Erythroblast (primary cell): ENCODE data around the gene ALKBH3.

Source experiments
- DNase-seq, 2 experiments: peaks; one replicate each; lab custom pipeline; 2025; lab: John Stamatoyannopoulos, UW
- GATA1 ChIP-seq: IDR thresholded peaks from 2 replicates; pipeline ENCODE4 v1.6.1; 2011; ENCODE audit warnings: low read depth, mild to moderate bottlenecking, control low read depth, low read length, moderate library complexity
- POLR2A ChIP-seq: IDR thresholded peaks from 2 replicates; pipeline ENCODE4 v1.6.1; 2011; ENCODE audit warnings: mild to moderate bottlenecking, low read length

The ALKBH3 gene

GRCh38 chr11:43922295-43922648 lies 41.6 kb downstream of the ALKBH3 start:
- TF ChIP-seq POLR2A: no peak
- TF ChIP-seq GATA1: no peak

GRCh38 chr11:43922744-43923405 lies 42.2 kb downstream of the ALKBH3 start:
- TF ChIP-seq GATA1: no peak
- no peak for TF ChIP-seq POLR2A
- DNase-seq: no peak

More at GRCh38 chr11:43922295-43922648, 41.6 kb downstream of the ALKBH3 start:
- DNase-seq: no peak

DNA sequence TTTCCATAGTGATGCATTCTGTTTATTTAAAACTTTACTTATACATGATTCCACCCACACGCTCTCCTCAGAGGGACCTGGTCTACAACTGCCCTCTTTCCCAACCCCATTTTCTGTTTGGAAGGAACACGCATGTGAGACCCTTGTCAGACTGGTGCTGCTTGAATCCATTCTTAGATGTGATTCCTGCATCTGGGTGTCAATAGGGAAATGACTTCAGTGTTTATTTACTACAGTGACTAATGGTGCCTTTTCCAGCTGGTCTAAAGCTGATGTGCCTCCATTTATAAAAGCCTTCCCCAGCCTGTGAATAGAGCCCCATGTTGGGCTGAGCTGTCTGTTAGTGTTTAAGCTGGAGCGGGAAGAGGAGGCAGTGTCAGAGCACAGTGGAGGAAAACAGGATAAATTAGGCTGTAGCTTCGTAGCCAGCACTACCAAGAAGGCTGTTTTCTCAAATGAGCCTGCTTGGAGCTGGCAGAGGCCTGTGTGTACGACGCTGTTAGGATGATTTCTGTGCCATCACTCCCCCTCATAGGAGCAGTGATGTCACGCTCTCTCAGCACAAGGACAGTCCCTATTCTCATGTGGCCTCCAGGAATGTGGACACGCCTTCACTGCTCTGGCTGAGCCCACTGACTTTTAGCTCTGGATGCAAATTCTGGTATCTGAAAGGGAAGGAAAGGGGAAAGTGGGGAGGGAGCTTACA lies 42.9 kb downstream of the ALKBH3 start:
- no peak for DNase-seq
- no peak for TF ChIP-seq GATA1
- no peak for TF ChIP-seq POLR2A

DNA sequence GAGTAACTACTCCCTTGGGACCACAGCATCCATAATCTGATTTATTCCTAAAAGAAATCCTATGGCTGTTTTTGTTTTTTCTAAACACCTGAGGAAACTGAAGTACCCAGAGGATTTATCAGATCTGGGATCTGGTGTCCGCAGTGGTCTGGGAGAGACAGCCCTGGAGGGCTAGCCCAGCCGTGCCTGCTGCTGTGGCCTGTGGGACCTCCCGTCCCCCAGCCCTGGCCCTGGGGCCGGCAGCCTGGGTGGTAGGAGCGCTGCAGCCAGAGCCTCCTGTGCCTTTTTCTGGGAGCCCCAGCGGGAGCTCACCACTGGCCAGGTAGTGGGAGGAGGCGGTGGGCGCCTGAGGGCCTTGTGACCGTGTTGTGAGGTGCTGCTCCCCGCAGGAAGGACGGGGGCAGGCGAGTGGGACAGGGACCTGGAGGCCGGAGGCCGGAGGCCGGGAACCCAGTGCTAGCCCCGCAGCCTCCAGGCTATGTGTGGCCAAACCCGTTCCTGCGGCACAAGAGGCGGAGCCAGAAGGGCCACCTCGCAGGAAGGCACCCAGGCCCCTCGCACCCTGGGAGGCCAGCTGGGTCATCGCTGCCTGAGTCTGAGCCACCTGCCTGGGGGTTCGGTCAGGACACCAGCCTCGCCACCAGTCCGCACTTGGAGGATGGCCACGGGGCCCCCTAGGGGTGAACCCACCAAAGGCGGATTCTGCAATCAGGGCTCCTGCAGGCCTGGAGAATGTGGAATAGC lies 43.7 kb downstream of the ALKBH3 start:
- DNase-seq: no peak
- TF ChIP-seq POLR2A (no peak), GATA1 (no peak)

DNA sequence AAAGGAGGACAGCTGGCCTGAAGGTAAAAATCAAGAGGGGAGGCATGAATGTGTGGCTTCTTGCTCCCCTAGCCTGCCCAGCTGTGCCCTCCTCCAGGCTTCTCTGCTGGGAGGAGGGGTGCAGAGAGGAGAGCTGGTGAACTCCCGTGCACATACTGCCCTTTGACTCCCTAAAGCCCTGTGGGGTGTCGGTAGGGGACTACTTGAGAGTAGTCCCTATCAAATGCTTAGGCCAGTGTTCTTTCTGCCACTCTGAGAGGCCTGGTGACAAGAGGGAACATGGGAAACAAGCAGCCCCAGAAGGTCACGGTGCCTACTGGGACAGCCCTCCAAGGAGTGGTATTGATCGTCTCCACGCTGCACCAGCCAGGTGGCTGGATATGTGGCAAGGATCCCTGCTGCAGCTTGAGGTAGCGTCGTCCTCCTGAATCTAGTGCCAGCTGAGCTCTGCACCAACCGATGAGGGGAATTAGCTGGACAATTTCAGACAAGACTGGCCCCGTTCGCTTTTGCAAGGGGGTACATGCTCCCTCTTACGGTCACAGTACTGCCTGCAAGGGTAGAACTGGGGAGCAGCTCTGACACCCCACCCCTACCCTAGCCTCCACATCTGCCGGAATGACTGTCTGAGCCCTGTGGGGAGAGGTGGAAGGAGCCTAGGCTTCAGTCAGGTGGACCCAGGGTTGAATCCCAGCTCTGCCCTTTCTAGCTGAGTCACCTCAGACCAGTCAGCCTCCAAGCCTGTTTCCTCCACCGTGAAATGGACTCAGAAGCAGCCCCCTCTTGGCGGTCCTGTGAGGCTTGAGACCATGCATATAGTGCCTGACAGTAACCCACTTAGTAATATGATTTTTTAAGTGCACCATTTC lies 44.7 kb downstream of the ALKBH3 start:
- TF ChIP-seq POLR2A: no peak
- no peak for TF ChIP-seq GATA1

DNA sequence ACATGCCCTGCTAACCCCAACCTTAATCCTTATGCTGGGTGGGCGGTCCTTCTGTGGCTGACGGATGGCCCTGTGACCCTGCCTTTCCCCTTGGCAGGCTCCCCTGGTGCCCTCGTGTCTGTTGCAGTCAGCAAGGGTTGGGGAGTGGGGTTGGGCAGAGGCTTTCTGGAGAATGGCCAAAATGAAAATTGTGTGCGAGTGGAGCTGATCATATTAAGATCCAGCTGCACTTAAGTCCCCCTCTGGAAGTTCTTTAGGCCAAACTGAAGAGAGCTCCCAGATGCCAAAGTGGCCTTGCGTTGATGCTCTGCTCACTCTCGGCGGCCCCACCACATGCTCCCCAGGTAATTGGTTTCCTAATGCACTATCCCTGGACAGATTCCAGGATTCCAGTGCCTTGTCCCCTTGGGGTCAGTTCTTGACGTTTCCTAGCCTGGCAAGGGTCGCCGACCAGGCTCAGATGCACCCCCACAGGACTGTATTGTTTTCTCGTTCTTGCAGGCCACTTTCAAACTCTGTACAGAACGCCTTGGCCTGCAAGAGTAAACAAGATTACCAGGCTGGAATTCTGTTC lies 45.4 kb downstream of the ALKBH3 start:
- TF ChIP-seq POLR2A (no peak), GATA1 (no peak)

More for the DNA sequence above, 44.7 kb downstream of the ALKBH3 start:
- no peak for DNase-seq

GRCh38 chr11:43927070-43927469 lies 46.4 kb downstream of the ALKBH3 start:
- TF ChIP-seq POLR2A: no peak
- no peak for TF ChIP-seq GATA1
- no peak for DNase-seq

More for the DNA sequence above, 45.4 kb downstream of the ALKBH3 start:
- no peak for DNase-seq

GRCh38 chr11:43927925-43928707 lies 47.5 kb downstream of the ALKBH3 start:
- DNase-seq: no peak
- TF ChIP-seq GATA1: no peak
- TF ChIP-seq POLR2A: no peak

DNA sequence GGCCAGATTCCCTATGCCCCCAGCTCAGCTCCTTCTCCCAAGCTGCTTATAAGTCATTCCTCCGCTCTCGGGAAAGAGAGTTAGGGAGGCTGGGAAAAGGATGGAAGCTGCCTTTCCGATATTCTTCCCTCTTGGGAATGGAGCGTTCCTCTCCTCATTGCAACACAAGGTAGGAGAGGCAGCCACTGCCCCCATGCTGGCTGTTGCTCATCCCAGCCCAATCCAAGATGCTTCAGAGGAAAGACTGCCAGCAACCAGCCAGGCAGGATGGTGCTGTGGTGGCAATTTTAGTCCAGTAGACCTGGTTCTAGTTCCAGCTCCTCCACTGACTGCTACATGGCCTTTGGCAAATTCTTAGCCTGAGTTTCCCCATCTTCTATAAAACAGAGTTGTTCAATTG lies 48.1 kb downstream of the ALKBH3 start:
- DNase-seq: no peak
- TF ChIP-seq GATA1 (no peak), POLR2A (no peak)

DNA sequence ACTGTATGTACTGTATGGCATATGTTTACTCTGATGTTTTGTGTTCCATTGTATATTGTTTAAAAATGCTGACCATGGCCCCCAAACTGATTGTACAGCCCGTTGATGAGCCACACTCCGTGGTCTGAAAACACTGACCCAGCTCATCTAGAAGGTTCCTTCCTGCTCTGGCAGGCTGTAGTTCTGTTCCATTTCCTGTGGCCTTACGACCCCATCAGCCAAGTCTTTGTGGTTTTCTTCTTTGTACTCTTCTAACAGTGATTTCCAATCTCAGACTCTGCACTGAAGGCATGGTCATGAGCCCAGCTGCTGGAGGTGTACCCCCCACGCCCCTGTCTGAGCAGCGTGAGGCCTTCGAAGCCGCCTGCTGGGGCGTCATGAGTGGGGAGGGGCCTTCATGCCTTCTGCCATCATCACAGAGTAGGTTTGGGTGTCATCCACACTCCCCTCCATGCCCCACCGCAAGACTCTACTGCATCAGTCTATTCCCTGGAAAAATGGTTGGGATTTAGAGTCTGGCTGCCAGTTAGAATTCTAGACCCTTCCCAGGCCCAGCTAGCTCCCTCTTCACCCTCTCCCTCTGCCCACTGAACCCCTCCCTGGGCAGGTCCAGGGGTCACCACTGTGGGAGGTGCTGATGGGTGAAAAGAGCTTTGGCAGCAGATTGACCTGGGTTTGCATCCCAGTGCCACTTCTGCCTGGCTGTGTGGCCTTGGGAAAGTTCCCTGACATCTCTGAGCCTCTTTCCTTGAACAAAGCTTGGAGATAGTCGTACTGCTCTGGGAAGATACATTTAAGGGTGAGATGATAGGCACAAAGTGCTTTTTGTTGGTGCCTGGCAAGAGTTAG lies 50.5 kb downstream of the ALKBH3 start:
- no peak for DNase-seq
- TF ChIP-seq GATA1: no peak

GRCh38 chr11:43931717-43932039 lies 51.0 kb downstream of the ALKBH3 start:
- DNase-seq: no peak
- TF ChIP-seq POLR2A: no peak
- TF ChIP-seq GATA1: no peak

DNA sequence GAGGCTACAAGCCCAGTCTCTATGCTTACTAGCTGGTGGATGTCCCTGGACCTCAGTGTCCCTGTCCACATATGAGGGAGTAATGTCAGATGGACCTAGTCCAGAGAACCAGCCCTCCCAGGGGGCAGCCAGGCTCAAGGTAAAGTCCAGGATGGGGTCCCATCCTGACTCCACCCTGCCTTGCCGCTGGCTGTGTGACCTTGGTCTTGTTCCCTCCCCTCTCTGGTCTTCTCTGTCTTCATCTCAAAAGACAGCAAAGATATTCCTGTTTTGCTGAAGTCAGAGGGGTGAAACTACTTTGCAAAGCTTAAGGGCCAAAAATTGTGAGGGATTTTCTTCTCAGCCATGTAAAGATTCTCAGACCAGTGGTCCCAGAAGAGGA lies 52.6 kb downstream of the ALKBH3 start:
- no peak for TF ChIP-seq POLR2A
- TF ChIP-seq GATA1: no peak
- no peak for DNase-seq
